H4 (cell line): ENCODE results near the gene ASH1L. TPM values are rescaled to one million over a fixed set of nuclear protein-coding genes. Genes with fewer than 3 reads are reported as not detected.
"Not testable (repeated sequence)": the region's sequence is repeated elsewhere in the genome, so short reads cannot be mapped to it uniquely, and the experiment has no call there.

Experiments used
- DNase-seq: peaks from one replicate; pipeline ENCODE4 v3.0.0-alpha.2; 2015; ENCODE audit warnings: low spot score
- total RNA-seq: library from RNA; depleted of rRNA; stranded (reverse); fragments of >200 nt; shearing (Covaris generic); gene quantifications from 2 replicates; pipeline ENCODE4 v1.2.3, GENCODE V29; 2014

Gene ASH1L
- total RNA-seq, 1 experiment from 2014 or later: 11.8 TPM

- DNase-seq: not testable (repeated sequence)
Observed at GRCh38 chr1:155488419-155488818, 74.2 kb downstream of the ASH1L start.

GRCh38 chr1:155487541-155487940 lies 75.1 kb downstream of the ASH1L start:
- no peak for DNase-seq

GRCh38 chr1:155486952-155487351 lies 75.7 kb downstream of the ASH1L start:
- not testable (repeated sequence) for DNase-seq

GRCh38 chr1:155485945-155486344 lies 76.7 kb downstream of the ASH1L start:
- no peak for DNase-seq

- DNase-seq: no peak
Observed at GRCh38 chr1:155485222-155485621, 77.4 kb downstream of the ASH1L start.

- DNase-seq: no peak
Observed at GRCh38 chr1:155481741-155482241, 80.8 kb downstream of the ASH1L start.

GRCh38 chr1:155479205-155479604 lies 83.4 kb downstream of the ASH1L start:
- no peak for DNase-seq

- DNase-seq: no peak
Observed at GRCh38 chr1:155478270-155478852, 84.2 kb downstream of the ASH1L start.

- DNase-seq: no peak
Observed at GRCh38 chr1:155474146-155474545, 88.5 kb downstream of the ASH1L start.

GRCh38 chr1:155473151-155473821 lies 89.3 kb downstream of the ASH1L start:
- DNase-seq: no peak

- no peak for DNase-seq
Observed at GRCh38 chr1:155472491-155473083, 90.0 kb downstream of the ASH1L start.

GRCh38 chr1:155471891-155472290 lies 90.7 kb downstream of the ASH1L start:
- DNase-seq: no peak

- DNase-seq: no peak
Observed at GRCh38 chr1:155471026-155471425, 91.6 kb downstream of the ASH1L start.

GRCh38 chr1:155466996-155467395 lies 95.6 kb downstream of the ASH1L start:
- no peak for DNase-seq

- DNase-seq: no peak
Observed at GRCh38 chr1:155466617-155466972, 96.0 kb downstream of the ASH1L start.

GRCh38 chr1:155463865-155464650 lies 98.5 kb downstream of the ASH1L start:
- DNase-seq: no peak

- DNase-seq: no peak
Observed at GRCh38 chr1:155458111-155458510, 104.5 kb downstream of the ASH1L start.

- no peak for DNase-seq
Observed at GRCh38 chr1:155457266-155457665, 105.3 kb downstream of the ASH1L start.

- no peak for DNase-seq
Observed at GRCh38 chr1:155455588-155456195, 106.9 kb downstream of the ASH1L start.

- DNase-seq: no peak
Observed at GRCh38 chr1:155454096-155454495, 108.5 kb downstream of the ASH1L start.

GRCh38 chr1:155453141-155453540 lies 109.5 kb downstream of the ASH1L start:
- DNase-seq: no peak

GRCh38 chr1:155451199-155451598 lies 111.4 kb downstream of the ASH1L start:
- no peak for DNase-seq
